ENCODE data around the gene SLAMF1.

The SLAMF1 gene

DNA sequence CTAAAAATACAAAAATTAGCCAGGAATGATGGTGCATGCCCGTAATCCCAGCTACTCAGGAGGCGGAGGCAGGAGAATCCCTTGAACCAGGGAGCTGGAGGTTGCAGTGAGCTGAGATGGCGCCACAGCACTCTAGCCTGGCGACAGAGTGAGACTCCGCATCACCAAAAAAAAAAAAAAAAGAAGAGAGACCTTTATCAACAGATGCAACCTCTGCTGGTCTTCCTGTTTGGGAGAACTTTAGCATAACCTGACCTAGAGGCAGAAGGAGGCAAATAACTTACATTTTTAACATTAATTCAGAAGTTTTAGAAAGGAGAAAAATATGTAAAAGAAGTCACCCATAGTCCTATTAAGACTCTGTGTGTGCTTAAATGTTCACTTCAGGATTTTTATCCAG is 32.4 kb downstream of the SLAMF1 start:
- TF ChIP-seq, protein P1, sequence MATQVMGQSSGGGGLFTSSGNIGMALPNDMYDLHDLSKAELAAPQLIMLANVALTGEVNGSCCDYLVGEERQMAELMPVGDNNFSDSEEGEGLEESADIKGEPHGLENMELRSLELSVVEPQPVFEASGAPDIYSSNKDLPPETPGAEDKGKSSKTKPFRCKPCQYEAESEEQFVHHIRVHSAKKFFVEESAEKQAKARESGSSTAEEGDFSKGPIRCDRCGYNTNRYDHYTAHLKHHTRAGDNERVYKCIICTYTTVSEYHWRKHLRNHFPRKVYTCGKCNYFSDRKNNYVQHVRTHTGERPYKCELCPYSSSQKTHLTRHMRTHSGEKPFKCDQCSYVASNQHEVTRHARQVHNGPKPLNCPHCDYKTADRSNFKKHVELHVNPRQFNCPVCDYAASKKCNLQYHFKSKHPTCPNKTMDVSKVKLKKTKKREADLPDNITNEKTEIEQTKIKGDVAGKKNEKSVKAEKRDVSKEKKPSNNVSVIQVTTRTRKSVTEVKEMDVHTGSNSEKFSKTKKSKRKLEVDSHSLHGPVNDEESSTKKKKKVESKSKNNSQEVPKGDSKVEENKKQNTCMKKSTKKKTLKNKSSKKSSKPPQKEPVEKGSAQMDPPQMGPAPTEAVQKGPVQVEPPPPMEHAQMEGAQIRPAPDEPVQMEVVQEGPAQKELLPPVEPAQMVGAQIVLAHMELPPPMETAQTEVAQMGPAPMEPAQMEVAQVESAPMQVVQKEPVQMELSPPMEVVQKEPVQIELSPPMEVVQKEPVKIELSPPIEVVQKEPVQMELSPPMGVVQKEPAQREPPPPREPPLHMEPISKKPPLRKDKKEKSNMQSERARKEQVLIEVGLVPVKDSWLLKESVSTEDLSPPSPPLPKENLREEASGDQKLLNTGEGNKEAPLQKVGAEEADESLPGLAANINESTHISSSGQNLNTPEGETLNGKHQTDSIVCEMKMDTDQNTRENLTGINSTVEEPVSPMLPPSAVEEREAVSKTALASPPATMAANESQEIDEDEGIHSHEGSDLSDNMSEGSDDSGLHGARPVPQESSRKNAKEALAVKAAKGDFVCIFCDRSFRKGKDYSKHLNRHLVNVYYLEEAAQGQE (IDR thresholded peaks at IDR 0.05; ENCODE audit: insufficient replicate concordance, low read depth): no peak
- TF ChIP-seq GABPA (IDR thresholded peaks at IDR 0.05; ENCODE audit: low read depth) (no peak), SPI1 (IDR thresholded peaks at IDR 0.05; ENCODE audit: borderline replicate concordance, low read depth) (no peak), POLR2AphosphoS5 (IDR thresholded peaks at IDR 0.05; ENCODE audit: low read depth) (no peak)
- TF ChIP-seq, protein P2, sequence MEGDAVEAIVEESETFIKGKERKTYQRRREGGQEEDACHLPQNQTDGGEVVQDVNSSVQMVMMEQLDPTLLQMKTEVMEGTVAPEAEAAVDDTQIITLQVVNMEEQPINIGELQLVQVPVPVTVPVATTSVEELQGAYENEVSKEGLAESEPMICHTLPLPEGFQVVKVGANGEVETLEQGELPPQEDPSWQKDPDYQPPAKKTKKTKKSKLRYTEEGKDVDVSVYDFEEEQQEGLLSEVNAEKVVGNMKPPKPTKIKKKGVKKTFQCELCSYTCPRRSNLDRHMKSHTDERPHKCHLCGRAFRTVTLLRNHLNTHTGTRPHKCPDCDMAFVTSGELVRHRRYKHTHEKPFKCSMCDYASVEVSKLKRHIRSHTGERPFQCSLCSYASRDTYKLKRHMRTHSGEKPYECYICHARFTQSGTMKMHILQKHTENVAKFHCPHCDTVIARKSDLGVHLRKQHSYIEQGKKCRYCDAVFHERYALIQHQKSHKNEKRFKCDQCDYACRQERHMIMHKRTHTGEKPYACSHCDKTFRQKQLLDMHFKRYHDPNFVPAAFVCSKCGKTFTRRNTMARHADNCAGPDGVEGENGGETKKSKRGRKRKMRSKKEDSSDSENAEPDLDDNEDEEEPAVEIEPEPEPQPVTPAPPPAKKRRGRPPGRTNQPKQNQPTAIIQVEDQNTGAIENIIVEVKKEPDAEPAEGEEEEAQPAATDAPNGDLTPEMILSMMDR (IDR thresholded peaks at IDR 0.05; ENCODE audit: insufficient read depth, low read length): no peak

DNA sequence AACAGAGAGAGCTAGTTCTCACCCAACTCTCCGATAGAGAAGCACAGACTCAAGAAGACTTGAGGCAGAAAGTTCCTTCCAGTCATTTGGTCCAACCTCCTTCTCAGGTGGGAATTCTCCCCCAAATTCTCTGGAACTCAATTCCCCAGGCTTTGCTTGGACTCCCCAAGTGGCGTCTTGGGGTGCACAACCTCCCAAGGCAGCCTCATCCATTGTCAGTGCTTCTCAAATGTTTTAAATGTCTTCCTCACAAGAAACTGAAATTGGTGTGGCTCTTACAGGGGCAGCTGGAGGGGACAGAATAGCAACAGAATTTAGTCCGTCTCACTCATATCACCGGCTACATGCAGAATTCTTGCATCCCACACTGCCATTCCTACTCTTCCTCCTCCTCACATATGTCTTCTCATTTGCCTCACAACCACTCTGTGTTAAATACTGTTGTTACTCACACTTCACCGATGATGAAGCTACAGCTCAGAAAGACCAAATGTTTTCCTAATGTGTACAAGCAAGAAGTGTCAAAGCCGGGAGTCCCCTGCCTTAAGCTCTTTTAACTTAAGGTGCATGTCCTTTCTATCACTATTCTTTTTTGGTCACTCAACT is 34.1 kb downstream of the SLAMF1 start:
- DNase-seq (ENCODE audit: low read depth in 1 of 2, low spot score in 1 of 2): no peak
- TF ChIP-seq SPI1 (IDR thresholded peaks at IDR 0.05; ENCODE audit: borderline replicate concordance, low read depth): no peak
- TF ChIP-seq GABPA (IDR thresholded peaks at IDR 0.05; ENCODE audit: low read depth): no peak
- no peak for TF ChIP-seq POLR2AphosphoS5 (IDR thresholded peaks at IDR 0.05; ENCODE audit: low read depth)
- TF ChIP-seq, protein P2 (IDR thresholded peaks at IDR 0.05; ENCODE audit: insufficient read depth, low read length): no peak
- TF ChIP-seq, protein P1 (IDR thresholded peaks at IDR 0.05; ENCODE audit: insufficient replicate concordance, low read depth): no peak
- Histone ChIP-seq H3K27ac (replicated peaks) (no peak overlapping the region), H3K4me3 (replicated peaks; ENCODE audit: insufficient read depth, low read length) (no peak overlapping the region), H3K27me3 (ENCODE audit: insufficient read depth, poor library complexity, severe bottlenecking) (no peaks in the 10 kb centered on the region)

More for the DNA sequence above, 32.4 kb downstream of the SLAMF1 start:
- Histone ChIP-seq H3K27ac (replicated peaks) (no peak overlapping the region), H3K27me3 (ENCODE audit: insufficient read depth, poor library complexity, severe bottlenecking) (no peaks in the 10 kb centered on the region), H3K4me3 (replicated peaks; ENCODE audit: insufficient read depth, low read length) (no peak overlapping the region)
- no peak for DNase-seq (ENCODE audit: low read depth in 1 of 2, low spot score in 1 of 2)

DNA sequence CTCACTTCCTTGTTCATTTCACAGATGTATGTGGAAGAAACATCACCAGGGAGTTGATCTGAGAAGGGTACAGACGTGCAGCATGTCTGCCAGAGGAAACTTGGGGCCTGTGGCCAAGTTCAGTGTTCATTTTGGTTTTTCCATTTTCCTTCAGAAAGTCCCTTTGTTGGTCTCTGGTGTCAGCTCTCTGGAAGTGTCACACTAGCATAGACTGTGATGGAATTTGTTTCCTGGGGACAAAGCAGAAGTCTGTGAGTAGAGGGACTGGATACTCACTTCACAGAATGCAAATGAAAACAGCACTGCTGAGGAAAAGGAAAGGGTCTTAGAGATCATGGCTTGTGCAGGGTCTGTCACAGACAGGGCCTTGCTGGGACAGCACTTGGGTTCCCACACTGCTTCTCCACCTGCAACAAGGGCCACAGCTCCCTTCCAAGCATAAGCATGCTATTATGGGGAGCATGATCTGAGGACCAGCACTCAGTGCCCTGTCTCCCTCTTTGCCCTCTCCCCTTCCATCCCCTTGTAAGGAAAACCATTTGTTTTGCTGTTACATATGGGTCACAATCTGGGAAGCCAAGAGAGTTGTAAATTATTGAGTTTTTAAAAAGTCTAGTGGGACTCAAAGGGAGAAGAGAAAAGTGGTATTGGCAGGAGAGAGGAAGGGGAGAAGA is 36.1 kb downstream of the SLAMF1 start:
- DNase-seq (ENCODE audit: low read depth in 1 of 2, low spot score in 1 of 2): no peak
- Histone ChIP-seq H3K4me3 (replicated peaks; ENCODE audit: insufficient read depth, low read length) (no peak overlapping the region), H3K27ac (replicated peaks) (no peak overlapping the region), H3K27me3 (ENCODE audit: insufficient read depth, poor library complexity, severe bottlenecking) (no peaks in the 10 kb centered on the region)
- no peak for TF ChIP-seq GABPA (IDR thresholded peaks at IDR 0.05; ENCODE audit: low read depth)
- TF ChIP-seq SPI1 (IDR thresholded peaks at IDR 0.05; ENCODE audit: borderline replicate concordance, low read depth): no peak
- TF ChIP-seq, protein P2 (IDR thresholded peaks at IDR 0.05; ENCODE audit: insufficient read depth, low read length): no peak
- no peak for TF ChIP-seq POLR2AphosphoS5 (IDR thresholded peaks at IDR 0.05; ENCODE audit: low read depth)
- TF ChIP-seq, protein P1 (IDR thresholded peaks at IDR 0.05; ENCODE audit: insufficient replicate concordance, low read depth): no peak
